Measurements from ENCODE around the gene MRPS27. TPM values are rescaled to one million over a fixed set of nuclear protein-coding genes. Genes with fewer than 3 reads are reported as not detected.
A peak's percentile ranks its signal among the peaks of the same experiment; 100 is the strongest.

MRPS27 gene
- total and polyA plus RNA-seq, 12 donors = 20.8 to 91.8 (median 75.8) TPM

DNA sequence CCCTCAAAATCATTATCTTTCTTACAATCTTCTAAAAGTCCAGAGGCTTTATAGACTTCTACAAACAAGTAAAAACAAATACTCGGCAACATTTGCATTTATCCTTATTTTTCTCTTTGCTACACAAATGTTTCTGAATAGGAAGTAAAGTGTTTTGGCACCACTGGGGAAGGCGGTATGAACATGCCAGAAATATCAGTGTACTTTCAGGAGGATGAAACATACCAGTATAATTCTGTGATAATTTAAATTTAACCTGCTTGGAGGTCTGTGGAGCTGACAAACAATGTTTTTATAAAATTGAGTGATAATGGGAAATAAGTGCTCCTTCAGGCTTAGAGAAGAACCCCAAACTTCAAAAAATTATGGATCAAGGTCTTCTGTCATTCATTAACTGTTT, 51.8 kb downstream of the MRPS27 start:
- peak overlapping the region in 1 of 10 donors; percentile 14 for H3K27ac ChIP-seq
- intact Hi-C loops (cut with DNase I) = no loop called here

DNA sequence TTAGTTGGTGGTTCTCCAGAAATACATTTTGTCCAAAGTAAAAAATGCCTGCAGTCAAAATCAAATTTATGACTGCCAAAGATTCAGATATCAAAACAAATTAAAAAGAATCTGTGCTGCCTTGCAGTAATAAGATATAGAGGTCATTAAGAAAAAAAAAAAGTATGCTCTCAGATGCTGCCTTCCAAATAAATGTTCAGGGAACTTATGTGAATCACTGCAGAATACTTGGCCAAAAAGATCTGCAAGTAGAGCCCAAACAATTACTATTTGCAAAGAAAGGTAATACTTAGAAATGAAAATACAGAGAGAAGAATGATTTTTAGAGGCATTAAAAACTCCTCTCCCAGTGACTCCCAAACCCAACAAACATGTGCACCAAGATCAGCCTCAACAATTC, 52.4 kb downstream of the MRPS27 start:
- TF ChIP-seq, protein P1, sequence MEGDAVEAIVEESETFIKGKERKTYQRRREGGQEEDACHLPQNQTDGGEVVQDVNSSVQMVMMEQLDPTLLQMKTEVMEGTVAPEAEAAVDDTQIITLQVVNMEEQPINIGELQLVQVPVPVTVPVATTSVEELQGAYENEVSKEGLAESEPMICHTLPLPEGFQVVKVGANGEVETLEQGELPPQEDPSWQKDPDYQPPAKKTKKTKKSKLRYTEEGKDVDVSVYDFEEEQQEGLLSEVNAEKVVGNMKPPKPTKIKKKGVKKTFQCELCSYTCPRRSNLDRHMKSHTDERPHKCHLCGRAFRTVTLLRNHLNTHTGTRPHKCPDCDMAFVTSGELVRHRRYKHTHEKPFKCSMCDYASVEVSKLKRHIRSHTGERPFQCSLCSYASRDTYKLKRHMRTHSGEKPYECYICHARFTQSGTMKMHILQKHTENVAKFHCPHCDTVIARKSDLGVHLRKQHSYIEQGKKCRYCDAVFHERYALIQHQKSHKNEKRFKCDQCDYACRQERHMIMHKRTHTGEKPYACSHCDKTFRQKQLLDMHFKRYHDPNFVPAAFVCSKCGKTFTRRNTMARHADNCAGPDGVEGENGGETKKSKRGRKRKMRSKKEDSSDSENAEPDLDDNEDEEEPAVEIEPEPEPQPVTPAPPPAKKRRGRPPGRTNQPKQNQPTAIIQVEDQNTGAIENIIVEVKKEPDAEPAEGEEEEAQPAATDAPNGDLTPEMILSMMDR (IDR thresholded peaks at IDR 0.05) = no peak
- intact Hi-C loops (cut with DNase I) = no loop called here
- Histone ChIP-seq H3K27ac (no peak overlapping the region), H3K4me3 (no peak overlapping the region), H3K27me3 (no peaks in the 10 kb centered on the region), H3K9me3 (peaks cover 0 to 5% (median 0%) of the 10 kb centered on the region in 11 donors), H3K36me3 (no peaks in the 10 kb centered on the region), H3K4me1 (peaks cover 0 to 41% (median 18%) of the 10 kb centered on the region in 9 donors)
- ATAC-seq (no peak), DNase-seq (no peak)

More for the DNA sequence above, 51.8 kb downstream of the MRPS27 start:
- no peaks in the 10 kb centered on the region for H3K36me3 ChIP-seq
- H3K9me3 ChIP-seq = peaks cover 0 to 5% (median 0%) of the 10 kb centered on the region in 11 donors
- peak in 2 of 8 donors; percentile 52 to 54 for ATAC-seq
- no peak overlapping the region for H3K4me3 ChIP-seq
- TF ChIP-seq, protein P1 (IDR thresholded peaks at IDR 0.05) = no peak
- no peaks in the 10 kb centered on the region for H3K27me3 ChIP-seq
- no peak for DNase-seq
- WGBS, 2 donors = 57% methylated on average over 2 of the region's 2 CpGs
- H3K4me1 ChIP-seq = peaks cover 0 to 42% (median 18%) of the 10 kb centered on the region in 9 donors

GRCh38 chr5:72266862-72267261, 53.2 kb downstream of the MRPS27 start:
- H3K27me3 ChIP-seq = no peaks in the 10 kb centered on the region
- WGBS, 2 donors = 80 to 94% methylated on average over 2 of the region's 2 CpGs
- no peak overlapping the region for H3K4me3 ChIP-seq
- no peak for ATAC-seq
- H3K27ac ChIP-seq = no peak overlapping the region
- intact Hi-C loops (cut with DNase I) = no loop called here
- peaks cover 0 to 5% (median 0%) of the 10 kb centered on the region in 11 donors for H3K9me3 ChIP-seq
- H3K36me3 ChIP-seq = no peaks in the 10 kb centered on the region
- TF ChIP-seq, protein P1 (IDR thresholded peaks at IDR 0.05) = no peak
- peaks cover 0 to 33% (median 18%) of the 10 kb centered on the region in 9 donors for H3K4me1 ChIP-seq
- DNase-seq = no peak

DNA sequence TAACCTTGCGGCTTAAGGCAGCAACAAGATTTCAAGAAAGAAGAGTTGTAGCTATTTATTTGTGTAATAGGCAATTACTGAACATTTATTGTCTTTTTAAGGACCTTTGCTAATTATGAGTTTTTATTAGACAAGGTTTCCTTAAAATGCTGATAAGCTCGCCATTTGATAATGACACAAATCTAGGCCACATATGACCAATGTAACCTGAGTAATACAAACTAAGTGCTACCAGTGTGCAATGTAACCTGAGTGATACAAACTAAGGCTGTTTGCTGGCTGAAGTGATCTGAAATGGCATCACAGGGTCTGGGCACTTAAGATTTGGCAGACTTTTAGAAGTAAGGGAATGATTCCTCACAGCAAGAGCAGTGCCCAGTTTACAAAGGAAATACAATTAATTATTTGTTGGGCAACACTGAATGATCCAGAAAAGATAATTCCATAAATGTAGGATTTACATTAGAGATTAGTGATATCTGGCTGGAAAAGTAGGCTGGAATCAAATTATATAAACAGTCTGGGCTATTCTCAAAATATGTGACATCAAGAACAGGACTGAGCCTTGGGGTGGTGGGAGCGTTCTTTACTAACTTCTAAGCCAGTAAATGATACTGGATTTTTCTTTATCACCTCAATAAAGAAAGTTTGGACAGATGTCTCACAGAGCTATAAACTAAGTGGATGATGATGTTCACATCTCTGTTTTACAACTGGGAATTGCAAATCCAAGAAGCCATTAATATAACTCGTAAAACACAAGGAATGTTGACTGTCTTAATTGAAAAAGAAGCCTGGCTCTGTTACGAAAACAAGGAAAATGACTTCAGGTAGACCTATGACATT, 54.8 kb downstream of the MRPS27 start:
- Histone ChIP-seq H3K9me3 (no peaks in the 10 kb centered on the region), H3K4me1 (peaks cover 0 to 30% (median 17%) of the 10 kb centered on the region in 9 donors), H3K27ac (no peak overlapping the region), H3K4me3 (no peak overlapping the region), H3K27me3 (no peaks in the 10 kb centered on the region), H3K36me3 (no peaks in the 10 kb centered on the region)
- TF ChIP-seq, protein P1 (IDR thresholded peaks at IDR 0.05) = no peak
- ATAC-seq (peak in 1 of 8 donors; percentile 47), DNase-seq (no peak)
- WGBS, 2 donors = 89 to 93% methylated on average over 5 of the region's 5 CpGs
- intact Hi-C loops (cut with DNase I) = no loop called here

All from heart right ventricle (tissue), 16 donors.